DND-41 (cell line): ENCODE results near the gene DTX2.

Source experiments
- EZH2 ChIP-seq: IDR thresholded peaks from 3 replicates; pipeline ENCODE4 v1.6.1; 2012; ENCODE audit warnings: borderline replicate concordance, low read depth, mild to moderate bottlenecking, moderate library complexity, low read length, inconsistent platforms; ENCODE audit not compliant: severe bottlenecking
- TF ChIP-seq, protein P1 (sequence below): IDR thresholded peaks from 2 replicates; pipeline ENCODE4 v1.5.1; 2012; ENCODE audit warnings: borderline replicate concordance, low read length, moderate library complexity, mild to moderate bottlenecking; ENCODE audit not compliant: poor library complexity, severe bottlenecking; ENCODE audit errors: extremely low read depth

DNA sequence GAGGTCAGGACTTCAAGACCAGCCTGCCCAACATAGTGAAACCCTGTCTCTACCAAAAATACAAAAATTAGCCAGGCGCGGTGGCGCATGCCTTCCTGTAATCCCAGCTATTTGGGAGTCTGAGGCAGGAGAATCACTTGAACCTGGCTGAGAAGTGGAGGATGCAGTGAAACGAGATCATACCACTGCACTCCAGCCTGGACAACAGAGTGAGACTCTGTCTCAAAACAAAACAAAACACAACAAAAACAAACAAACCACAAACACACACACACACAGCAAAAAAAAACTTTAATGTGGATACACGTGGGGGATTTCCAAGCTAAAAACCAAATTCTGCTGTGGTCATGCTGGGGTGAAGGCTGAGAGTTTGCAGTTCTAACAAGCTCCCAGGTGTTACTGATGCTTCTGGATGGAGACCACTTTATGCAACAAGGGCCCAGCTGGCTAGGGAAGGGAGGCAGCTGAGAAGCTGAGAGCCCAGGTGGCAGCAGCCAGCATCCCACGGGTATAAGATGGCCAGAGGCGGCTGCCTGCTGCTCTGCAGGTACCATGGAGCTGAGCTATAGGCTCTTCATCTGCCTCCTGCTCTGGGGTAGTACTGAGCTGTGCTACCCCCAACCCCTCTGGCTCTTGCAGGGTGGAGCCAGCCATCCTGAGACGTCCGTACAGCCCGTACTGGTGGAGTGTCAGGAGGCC, 36.9 kb upstream of the DTX2 start, which contains the start of gene ZP3:
- TF ChIP-seq, protein P1, sequence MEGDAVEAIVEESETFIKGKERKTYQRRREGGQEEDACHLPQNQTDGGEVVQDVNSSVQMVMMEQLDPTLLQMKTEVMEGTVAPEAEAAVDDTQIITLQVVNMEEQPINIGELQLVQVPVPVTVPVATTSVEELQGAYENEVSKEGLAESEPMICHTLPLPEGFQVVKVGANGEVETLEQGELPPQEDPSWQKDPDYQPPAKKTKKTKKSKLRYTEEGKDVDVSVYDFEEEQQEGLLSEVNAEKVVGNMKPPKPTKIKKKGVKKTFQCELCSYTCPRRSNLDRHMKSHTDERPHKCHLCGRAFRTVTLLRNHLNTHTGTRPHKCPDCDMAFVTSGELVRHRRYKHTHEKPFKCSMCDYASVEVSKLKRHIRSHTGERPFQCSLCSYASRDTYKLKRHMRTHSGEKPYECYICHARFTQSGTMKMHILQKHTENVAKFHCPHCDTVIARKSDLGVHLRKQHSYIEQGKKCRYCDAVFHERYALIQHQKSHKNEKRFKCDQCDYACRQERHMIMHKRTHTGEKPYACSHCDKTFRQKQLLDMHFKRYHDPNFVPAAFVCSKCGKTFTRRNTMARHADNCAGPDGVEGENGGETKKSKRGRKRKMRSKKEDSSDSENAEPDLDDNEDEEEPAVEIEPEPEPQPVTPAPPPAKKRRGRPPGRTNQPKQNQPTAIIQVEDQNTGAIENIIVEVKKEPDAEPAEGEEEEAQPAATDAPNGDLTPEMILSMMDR, result no peak
- no peak for TF ChIP-seq EZH2
